Neural progenitor cell (in vitro differentiated cells): Measurements from ENCODE around the gene ORAI2. TPM values are rescaled to one million over a fixed set of nuclear protein-coding genes. Genes with fewer than 3 reads are reported as not detected.

ENCODE experiments used
- DNase-seq: peaks from one replicate; pipeline ENCODE4 v3.0.0-alpha.2; 2016; ENCODE audit warnings: low spot score
- H2AFZ ChIP-seq: fragments of 200-600 bp; sonication (generic); replicated peaks from 2 replicates; pipeline ENCODE4 v1.6.1; 2016; ENCODE audit warnings: antibody characterized with exemption
- H3F3A ChIP-seq: fragments of 200-600 bp; sonication (generic); 2 replicates; pipeline ENCODE4 v1.6.1; 2016; ENCODE audit warnings: antibody characterized with exemption, low read depth
- H3K27ac ChIP-seq: fragments of 200-600 bp; sonication (generic); 2 replicates; pipeline ENCODE4 v1.5.1; 2016; ENCODE audit warnings: mild to moderate bottlenecking
- H3K27me3 ChIP-seq: fragments of 200-600 bp; sonication (generic); 2 replicates; pipeline ENCODE4 v1.6.1; 2016; ENCODE audit warnings: mild to moderate bottlenecking, moderate library complexity
- H3K36me3 ChIP-seq: fragments of 200-600 bp; sonication (generic); 2 replicates; pipeline ENCODE4 v1.5.1; 2016
- H3K4me1 ChIP-seq: fragments of 200-600 bp; sonication (generic); 2 replicates; pipeline ENCODE4 v1.6.1; 2016; ENCODE audit warnings: mixed run types
- H3K4me2 ChIP-seq: fragments of 200-600 bp; sonication (generic); 2 replicates; pipeline ENCODE4 v1.6.1; 2016
- H3K4me3 ChIP-seq: fragments of 200-600 bp; sonication (generic); 2 replicates; pipeline ENCODE4 v1.5.1; 2016
- H3K79me2 ChIP-seq: fragments of 200-600 bp; sonication (generic); 2 replicates; pipeline ENCODE4 v1.6.1; 2016; ENCODE audit warnings: low read depth
- H3K9ac ChIP-seq: fragments of 200-600 bp; sonication (generic); 2 replicates; pipeline ENCODE4 v1.6.1; 2016
- H3K9me3 ChIP-seq: fragments of 200-600 bp; sonication (generic); 2 replicates; pipeline ENCODE4 v1.5.1; 2016; ENCODE audit warnings: low read depth
- H4K20me1 ChIP-seq: fragments of 200-600 bp; sonication (generic); 2 replicates; pipeline ENCODE4 v1.6.1; 2016; ENCODE audit warnings: low read depth
- H3K27ac Mint-ChIP-seq: 3 replicates; pipeline ENCODE4 v1.8.0; 2021; ENCODE audit warnings: mixed read lengths
- H3K27me3 Mint-ChIP-seq: 2 replicates; pipeline ENCODE4 v1.8.0; 2022; ENCODE audit warnings: low read depth, mild to moderate bottlenecking, inconsistent platforms, moderate library complexity, mixed read lengths; ENCODE audit not compliant: insufficient read depth
- H3K36me3 Mint-ChIP-seq: 3 replicates; pipeline ENCODE4 v1.8.0; 2021; ENCODE audit warnings: mixed read lengths
- H3K4me1 Mint-ChIP-seq: 3 replicates; pipeline ENCODE4 v1.8.0; 2021; ENCODE audit warnings: mixed read lengths
- H3K4me3 Mint-ChIP-seq: 3 replicates; pipeline ENCODE4 v1.8.0; 2021; ENCODE audit warnings: mild to moderate bottlenecking, moderate library complexity, mixed read lengths
- H3K9me3 Mint-ChIP-seq: 3 replicates; pipeline ENCODE4 v1.8.0; 2020; ENCODE audit warnings: mixed read lengths
- CTCF ChIP-seq: fragments of 200-600 bp; sonication (generic); IDR thresholded peaks from 2 replicates; pipeline ENCODE4 v1.5.1; 2017; ENCODE audit warnings: antibody characterized with exemption, mild to moderate bottlenecking
- EZH2 ChIP-seq: fragments of 200-600 bp; sonication (generic); IDR thresholded peaks from 2 replicates; pipeline ENCODE4 v1.6.1; 2017; ENCODE audit warnings: antibody characterized with exemption, mild to moderate bottlenecking, moderate library complexity
- EZH2phosphoT487 ChIP-seq: fragments of 200-600 bp; sonication (generic); IDR thresholded peaks from 2 replicates; pipeline ENCODE4 v1.6.1; 2017; ENCODE audit warnings: antibody characterized with exemption
- total RNA-seq: library from RNA; depleted of rRNA; stranded (reverse); fragments of >200 nt; gene quantifications from 2 replicates; pipeline ENCODE4 v1.2.3, GENCODE V29; 2015; ENCODE audit warnings: low replicate concordance

The ORAI2 gene
- total RNA-seq, 1 donor from 2014 or later, result 15.7 TPM

- no peak for TF ChIP-seq EZH2phosphoT487
- peaks cover 10% of the 10 kb centered on the region for H3K36me3 Mint-ChIP-seq
- H3K9me3 ChIP-seq, result no peaks in the 10 kb centered on the region
- no peak overlapping the region for H3K27ac Mint-ChIP-seq
- no peaks in the 10 kb centered on the region for H3K36me3 ChIP-seq
- DNase-seq, result no peak
- H3K27me3 ChIP-seq, result no peaks in the 10 kb centered on the region
- no peak overlapping the region for H3K4me2 ChIP-seq
- no peak overlapping the region for H3K4me3 Mint-ChIP-seq
- peaks cover 9% of the 10 kb centered on the region for H3K4me1 ChIP-seq
- no peaks in the 10 kb centered on the region for H3K4me1 Mint-ChIP-seq
- no peak overlapping the region for H3K9ac ChIP-seq
- no peaks in the 10 kb centered on the region for H4K20me1 ChIP-seq
- no peaks in the 10 kb centered on the region for H3K79me2 ChIP-seq
- H3K27me3 Mint-ChIP-seq, result peaks cover 5% of the 10 kb centered on the region
- no peak overlapping the region for H2AFZ ChIP-seq
- H3K9me3 Mint-ChIP-seq, result no peaks in the 10 kb centered on the region
- H3K4me3 ChIP-seq, result no peak overlapping the region
- H3K27ac ChIP-seq, result no peak overlapping the region
- H3F3A ChIP-seq, result peaks cover 10% of the 10 kb centered on the region
These were observed 15.8 kb downstream of the ORAI2 start for GRCh38 chr7:102449136-102449535.

- Mint-ChIP-seq H3K9me3 (no peaks in the 10 kb centered on the region), H3K36me3 (peaks cover 7% of the 10 kb centered on the region), H3K27me3 (peaks cover 2% of the 10 kb centered on the region), H3K27ac (no peak overlapping the region), H3K4me3 (no peak overlapping the region), H3K4me1 (no peaks in the 10 kb centered on the region)
- Histone ChIP-seq H3K36me3 (no peaks in the 10 kb centered on the region), H2AFZ (no peak overlapping the region), H3F3A (peaks cover 10% of the 10 kb centered on the region), H3K4me3 (no peak overlapping the region), H3K27ac (no peak overlapping the region), H3K4me2 (no peak overlapping the region), H3K9ac (no peak overlapping the region), H4K20me1 (no peaks in the 10 kb centered on the region), H3K9me3 (no peaks in the 10 kb centered on the region), H3K4me1 (peaks cover 9% of the 10 kb centered on the region), H3K79me2 (no peaks in the 10 kb centered on the region), H3K27me3 (no peaks in the 10 kb centered on the region)
- no peak for DNase-seq
- TF ChIP-seq EZH2phosphoT487 (no peak), CTCF (peak; percentile 8)
These were observed 16.9 kb downstream of the ORAI2 start for GRCh38 chr7:102450242-102450641.

GRCh38 chr7:102451371-102452054 is 18.1 kb downstream of the ORAI2 start:
- H3K9me3 Mint-ChIP-seq, result no peaks in the 10 kb centered on the region
- no peaks in the 10 kb centered on the region for H3K36me3 ChIP-seq
- peaks cover 2% of the 10 kb centered on the region for H3K27me3 Mint-ChIP-seq
- H3K36me3 Mint-ChIP-seq, result peaks cover 7% of the 10 kb centered on the region
- peaks cover 9% of the 10 kb centered on the region for H3K4me1 ChIP-seq
- TF ChIP-seq EZH2phosphoT487, result no peak
- TF ChIP-seq CTCF, result peak; percentile 28
- no peaks in the 10 kb centered on the region for H4K20me1 ChIP-seq
- peak; percentile 83 for DNase-seq
- H3K27ac ChIP-seq, result no peak overlapping the region
- H3K27me3 ChIP-seq, result no peaks in the 10 kb centered on the region
- peaks cover 1% of the 10 kb centered on the region for H3K4me1 Mint-ChIP-seq
- H3K9me3 ChIP-seq, result no peaks in the 10 kb centered on the region
- no peaks in the 10 kb centered on the region for H3K79me2 ChIP-seq
- no peak overlapping the region for H3K27ac Mint-ChIP-seq
- H3K9ac ChIP-seq, result no peak overlapping the region
- H2AFZ ChIP-seq, result no peak overlapping the region
- H3K4me2 ChIP-seq, result peak overlapping the region; percentile 55
- no peak overlapping the region for H3K4me3 Mint-ChIP-seq
- no peak overlapping the region for H3K4me3 ChIP-seq
- H3F3A ChIP-seq, result peaks cover 10% of the 10 kb centered on the region

- H3K9ac ChIP-seq, result no peak overlapping the region
- no peaks in the 10 kb centered on the region for H3K9me3 ChIP-seq
- DNase-seq, result no peak
- Mint-ChIP-seq H3K36me3 (peaks cover 7% of the 10 kb centered on the region), H3K4me1 (peaks cover 2% of the 10 kb centered on the region), H3K27ac (no peak overlapping the region), H3K4me3 (no peak overlapping the region), H3K9me3 (no peaks in the 10 kb centered on the region), H3K27me3 (peaks cover 2% of the 10 kb centered on the region)
- no peak overlapping the region for H3K4me2 ChIP-seq
- H3K27me3 ChIP-seq, result no peaks in the 10 kb centered on the region
- TF ChIP-seq EZH2phosphoT487, result no peak
- TF ChIP-seq CTCF, result no peak
- no peak for TF ChIP-seq EZH2
- H2AFZ ChIP-seq, result no peak overlapping the region
- H3K79me2 ChIP-seq, result no peaks in the 10 kb centered on the region
- no peak overlapping the region for H3K4me3 ChIP-seq
- H3K36me3 ChIP-seq, result no peaks in the 10 kb centered on the region
- no peak overlapping the region for H3K27ac ChIP-seq
- peaks cover 10% of the 10 kb centered on the region for H3F3A ChIP-seq
- H4K20me1 ChIP-seq, result no peaks in the 10 kb centered on the region
- H3K4me1 ChIP-seq, result peaks cover 9% of the 10 kb centered on the region
These were observed 19.1 kb downstream of the ORAI2 start for GRCh38 chr7:102452451-102452850.
